GM12878 (cell line): Measurements from ENCODE around the gene JAG1. TPM values are rescaled to one million over a fixed set of nuclear protein-coding genes. Genes with fewer than 3 reads are reported as not detected.

Experiments used
- CHD1 ChIP-seq: IDR thresholded peaks from 2 replicates; pipeline ENCODE4 v1.6.1; 2012; ENCODE audit warnings: low read depth, low read length, improper control_type of control experiment
- DPF2 ChIP-seq: fragments of 450-650 bp; IDR thresholded peaks from 2 replicates; pipeline ENCODE4 v1.6.1; 2017; ENCODE audit warnings: mild to moderate bottlenecking
- JUND ChIP-seq: IDR thresholded peaks from 2 replicates; pipeline ENCODE4 v1.6.1; 2012; ENCODE audit warnings: low read depth, mild to moderate bottlenecking, low read length, improper control_type of control experiment, moderate library complexity
- MXI1 ChIP-seq: fragments of 150-350 bp; IDR thresholded peaks from 2 replicates; pipeline ENCODE4 v1.6.1; 2011; ENCODE audit warnings: low read depth, mild to moderate bottlenecking, inconsistent platforms, low read length, improper control_type of control experiment
- NR2F1 ChIP-seq: fragments of 450-650 bp; conservative IDR thresholded peaks from 2 replicates; pipeline ENCODE4 v1.6.1; 2017; ENCODE audit warnings: mild to moderate bottlenecking
- POLR2A ChIP-seq: IDR thresholded peaks from 2 replicates; pipeline ENCODE4 v1.6.1; 2011; ENCODE audit warnings: low read depth, mild to moderate bottlenecking, low read length
- POU2F2 ChIP-seq: IDR thresholded peaks from 3 replicates; pipeline ENCODE4 v1.6.1; 2011; ENCODE audit warnings: low read depth, mild to moderate bottlenecking, low read length, borderline replicate concordance
- SPI1 ChIP-seq: IDR thresholded peaks from 2 replicates; pipeline ENCODE4 v1.6.1; 2011; ENCODE audit warnings: low read depth, mild to moderate bottlenecking, low read length, moderate library complexity, borderline replicate concordance; ENCODE audit not compliant: insufficient read depth
- TCF7 ChIP-seq: IDR thresholded peaks from 2 replicates; pipeline ENCODE4 v1.6.1; 2014; ENCODE audit warnings: antibody characterized with exemption, borderline replicate concordance
- WRNIP1 ChIP-seq: IDR thresholded peaks from 2 replicates; pipeline ENCODE4 v1.6.1; 2011; ENCODE audit warnings: low read depth, low read length, improper control_type of control experiment, borderline replicate concordance
- polyA plus RNA-seq, 11 experiments: library from polyadenylated mRNA; depleted of rRNA in 4 of 11; unstranded in 6 of 11; stranded (reverse) in 5 of 11; fragments of >200 nt; fragmentation: Nextera tagmentation in 4 of 11; fragmentation: Illumina TruSeq in 1 of 11; extraction: Ambion mirVana in 4 of 11; extraction: Trizol in 1 of 11; gene quantifications; 1 replicate in 1 of 11; 2 replicates in 10 of 11; pipeline versions ENCODE4 v1.2.1 to v1.2.3, GENCODE V29; 2011 to 2016; ENCODE audit warnings: inconsistent platforms in 2 of 11, missing spikeins in 2 of 11, low read depth in 1 of 11
- total RNA-seq, 4 experiments: library from RNA; depleted of rRNA in 3 of 4; stranded (reverse); fragments of >200 nt in 3 of 4; fragmentation: Illumina TruSeq in 1 of 4; extraction: Trizol in 1 of 4; gene quantifications; 2 replicates each; pipeline versions ENCODE4 v1.2.1 to v1.2.3, GENCODE V29; 2013 to 2021
- TF ChIP-seq, protein P1 (sequence below): IDR thresholded peaks from 2 replicates; pipeline ENCODE4 v1.6.1; 2011; ENCODE audit warnings: low read depth, low read length, improper control_type of control experiment, borderline replicate concordance
- TF ChIP-seq, protein P2 (sequence below): IDR thresholded peaks from 2 replicates; pipeline ENCODE4 v1.6.1; 2012; ENCODE audit warnings: low read depth, low read length, improper control_type of control experiment
- TF ChIP-seq, protein P3 (sequence below): fragments of 450-650 bp; IDR thresholded peaks from 2 replicates; pipeline ENCODE4 v1.6.1; 2018; ENCODE audit warnings: mild to moderate bottlenecking, low read depth, moderate library complexity; ENCODE audit not compliant: partially characterized antibody

Gene JAG1
- total and polyA plus RNA-seq, 10 of the 15 experiments (the other 5 are each of a cell fraction or from before 2014, with no cell fraction given) = 0.66 to 6.9 (median 1.8) TPM

DNA sequence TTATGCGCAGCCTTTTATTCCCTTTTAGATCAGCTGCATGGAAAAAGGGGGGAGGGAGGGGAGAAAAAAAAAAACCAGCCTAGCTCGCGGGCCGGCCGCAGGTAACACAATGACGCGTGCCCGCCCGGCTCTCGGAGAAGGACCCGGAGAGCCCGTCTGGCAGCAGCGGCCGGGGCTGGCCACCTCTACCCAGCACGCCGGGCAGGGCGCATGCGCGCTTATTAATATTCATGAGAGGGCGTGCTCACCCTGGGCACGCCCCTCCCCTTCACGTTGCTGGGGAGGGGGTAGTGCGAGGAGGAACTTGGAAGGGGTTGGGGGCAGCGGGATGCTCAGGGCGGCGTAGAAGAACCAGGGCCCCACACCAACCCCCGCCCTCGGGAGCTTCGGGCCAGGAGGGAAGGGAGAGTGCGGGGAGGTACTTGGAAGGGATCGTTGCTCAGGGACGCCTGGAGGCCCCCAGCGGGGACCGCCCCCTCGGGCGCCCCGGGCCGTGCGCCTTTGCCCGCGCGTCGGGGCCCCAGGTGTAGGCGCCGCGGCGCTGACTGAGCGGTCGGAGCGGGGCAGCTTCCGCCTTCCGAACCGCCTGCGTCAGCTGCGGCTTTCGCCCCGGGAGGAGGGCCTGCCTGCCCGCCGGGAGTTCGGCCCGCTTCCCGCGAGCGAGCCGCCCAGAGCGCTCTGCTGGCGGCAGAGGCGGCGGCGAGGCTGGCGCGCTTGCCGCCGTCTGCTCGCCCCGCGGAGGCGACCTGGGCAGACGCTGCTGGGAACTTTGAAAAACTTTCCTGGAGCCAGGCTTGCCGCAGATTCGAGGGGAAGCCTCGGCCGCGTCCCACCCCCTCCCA, at the start of gene JAG1 (continued):
- TF ChIP-seq, protein P1, sequence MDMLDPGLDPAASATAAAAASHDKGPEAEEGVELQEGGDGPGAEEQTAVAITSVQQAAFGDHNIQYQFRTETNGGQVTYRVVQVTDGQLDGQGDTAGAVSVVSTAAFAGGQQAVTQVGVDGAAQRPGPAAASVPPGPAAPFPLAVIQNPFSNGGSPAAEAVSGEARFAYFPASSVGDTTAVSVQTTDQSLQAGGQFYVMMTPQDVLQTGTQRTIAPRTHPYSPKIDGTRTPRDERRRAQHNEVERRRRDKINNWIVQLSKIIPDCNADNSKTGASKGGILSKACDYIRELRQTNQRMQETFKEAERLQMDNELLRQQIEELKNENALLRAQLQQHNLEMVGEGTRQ = no peak
- no peak for TF ChIP-seq JUND
- TF ChIP-seq, protein P2, sequence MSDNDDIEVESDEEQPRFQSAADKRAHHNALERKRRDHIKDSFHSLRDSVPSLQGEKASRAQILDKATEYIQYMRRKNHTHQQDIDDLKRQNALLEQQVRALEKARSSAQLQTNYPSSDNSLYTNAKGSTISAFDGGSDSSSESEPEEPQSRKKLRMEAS = no peak; the same call in 1 of the 2 replicates
- no peak; the same call in 1 of the 2 replicates for TF ChIP-seq MXI1
- peak; percentile 89 for TF ChIP-seq DPF2
- TF ChIP-seq POLR2A = peak; percentile 72
- no peak for TF ChIP-seq WRNIP1
- TF ChIP-seq NR2F1 = peak; percentile 55; the same call in 1 of the 2 replicates
- no peak for TF ChIP-seq CHD1
- TF ChIP-seq SPI1 = no peak
- TF ChIP-seq, protein P3, sequence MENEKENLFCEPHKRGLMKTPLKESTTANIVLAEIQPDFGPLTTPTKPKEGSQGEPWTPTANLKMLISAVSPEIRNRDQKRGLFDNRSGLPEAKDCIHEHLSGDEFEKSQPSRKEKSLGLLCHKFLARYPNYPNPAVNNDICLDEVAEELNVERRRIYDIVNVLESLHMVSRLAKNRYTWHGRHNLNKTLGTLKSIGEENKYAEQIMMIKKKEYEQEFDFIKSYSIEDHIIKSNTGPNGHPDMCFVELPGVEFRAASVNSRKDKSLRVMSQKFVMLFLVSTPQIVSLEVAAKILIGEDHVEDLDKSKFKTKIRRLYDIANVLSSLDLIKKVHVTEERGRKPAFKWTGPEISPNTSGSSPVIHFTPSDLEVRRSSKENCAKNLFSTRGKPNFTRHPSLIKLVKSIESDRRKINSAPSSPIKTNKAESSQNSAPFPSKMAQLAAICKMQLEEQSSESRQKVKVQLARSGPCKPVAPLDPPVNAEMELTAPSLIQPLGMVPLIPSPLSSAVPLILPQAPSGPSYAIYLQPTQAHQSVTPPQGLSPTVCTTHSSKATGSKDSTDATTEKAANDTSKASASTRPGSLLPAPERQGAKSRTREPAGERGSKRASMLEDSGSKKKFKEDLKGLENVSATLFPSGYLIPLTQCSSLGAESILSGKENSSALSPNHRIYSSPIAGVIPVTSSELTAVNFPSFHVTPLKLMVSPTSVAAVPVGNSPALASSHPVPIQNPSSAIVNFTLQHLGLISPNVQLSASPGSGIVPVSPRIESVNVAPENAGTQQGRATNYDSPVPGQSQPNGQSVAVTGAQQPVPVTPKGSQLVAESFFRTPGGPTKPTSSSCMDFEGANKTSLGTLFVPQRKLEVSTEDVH = no peak
- TF ChIP-seq POU2F2 = peak; percentile 96
- TF ChIP-seq TCF7 = no peak
